Caco-2 (cell line): ENCODE results near the gene ENO3. TPM values are rescaled to one million over a fixed set of nuclear protein-coding genes. Genes with fewer than 3 reads are reported as not detected.

Experiments
- BruUV-seq: library from RNA; stranded (reverse); fragments of 400-500 nt; replicated peaks from 2 replicates; lab custom pipeline; 2021; lab: Mats Ljungman, UMichigan
- CTCF ChIA-PET: fragments of 300-600 bp; sonication (Branson Sonifier 250); formaldehyde crosslinking; loops from one replicate; lab custom pipeline; 2022; ENCODE audit warnings: antibody characterized with exemption; lab: Charles Lee
- POLR2A ChIA-PET: fragments of 300-600 bp; sonication (Branson Sonifier 250); formaldehyde crosslinking; loops from one replicate; lab custom pipeline; 2022; ENCODE audit warnings: antibody characterized with exemption; lab: Charles Lee
- DNase-seq, 2 experiments: peaks; one replicate each; pipeline versions ENCODE4 v3.0.0 to v3.0.0-alpha.2; 2020 to 2022
- H3K27me3 ChIP-seq: replicated peaks from 2 replicates; pipeline ENCODE4 v1.6.0; 2011; ENCODE audit warnings: low read length; ENCODE audit not compliant: control insufficient read depth, insufficient read depth
- H3K36me3 ChIP-seq: 2 replicates; pipeline ENCODE4 v1.5.1; 2011; ENCODE audit warnings: low read length; ENCODE audit not compliant: control insufficient read depth, insufficient read depth
- H3K4me1 ChIP-seq: fragments of 250-450 bp; sonication (Bioruptor Pico); 2 replicates; pipeline ENCODE4 v1.5.1; 2020; ENCODE audit warnings: mild to moderate bottlenecking
- H3K4me3 ChIP-seq: 2 replicates; pipeline ENCODE4 v1.5.1; 2011; ENCODE audit warnings: low read depth, mild to moderate bottlenecking, control low read depth, low read length
- H3K9me3 ChIP-seq: fragments of 250-450 bp; sonication (Bioruptor Pico); 2 replicates; pipeline ENCODE4 v1.5.1; 2020; ENCODE audit warnings: mild to moderate bottlenecking, moderate library complexity
- H3K27ac Mint-ChIP-seq: one replicate; pipeline ENCODE4 v1.8.0; 2022; ENCODE audit warnings: mixed read lengths; ENCODE audit not compliant: unreplicated experiment
- H3K27me3 Mint-ChIP-seq: one replicate; pipeline ENCODE4 v1.8.0; 2022; ENCODE audit warnings: mixed read lengths; ENCODE audit not compliant: insufficient read depth, unreplicated experiment
- H3K36me3 Mint-ChIP-seq: one replicate; pipeline ENCODE4 v1.8.0; 2022; ENCODE audit warnings: mild to moderate bottlenecking, mixed read lengths; ENCODE audit not compliant: insufficient read depth, unreplicated experiment
- H3K4me1 Mint-ChIP-seq: one replicate; pipeline ENCODE4 v1.8.0; 2022; ENCODE audit warnings: low read depth, mixed read lengths; ENCODE audit not compliant: unreplicated experiment
- H3K4me3 Mint-ChIP-seq: one replicate; pipeline ENCODE4 v1.8.0; 2022; ENCODE audit warnings: mild to moderate bottlenecking, moderate library complexity, mixed read lengths; ENCODE audit not compliant: unreplicated experiment
- H3K9me3 Mint-ChIP-seq: one replicate; pipeline ENCODE4 v1.8.0; 2022; ENCODE audit warnings: mixed read lengths; ENCODE audit not compliant: unreplicated experiment
- intact Hi-C: fragments of 100-400 bp; cut with micrococcal nuclease; formaldehyde crosslinking; loops from one replicate; pipeline ENCODE4 v1.10.0; 2022; ENCODE audit not compliant: unreplicated experiment
- total RNA-seq: library from RNA; stranded (reverse); gene quantifications from 2 replicates; pipeline ENCODE4 v1.2.3, GENCODE V29; 2022
- TF ChIP-seq, protein P1 (sequence below), 2 experiments: fragments of 200-600 bp in 1 of 2; IDR thresholded peaks; 1 replicate in 1 of 2; 2 replicates in 1 of 2; pipeline versions ENCODE4 v1.5.1 to v1.8.0; 2011 to 2022; ENCODE audit warnings: antibody characterized with exemption in 1 of 2, control low read depth in 1 of 2, inconsistent platforms in 1 of 2, low read depth in 1 of 2, low read length in 1 of 2, mild to moderate bottlenecking in 1 of 2, moderate library complexity in 1 of 2; ENCODE audit not compliant: insufficient read depth in 1 of 2, severe bottlenecking in 1 of 2, unreplicated experiment in 1 of 2

ENO3 gene
- total RNA-seq, 1 experiment from 2014 or later: 8.1 TPM

DNA sequence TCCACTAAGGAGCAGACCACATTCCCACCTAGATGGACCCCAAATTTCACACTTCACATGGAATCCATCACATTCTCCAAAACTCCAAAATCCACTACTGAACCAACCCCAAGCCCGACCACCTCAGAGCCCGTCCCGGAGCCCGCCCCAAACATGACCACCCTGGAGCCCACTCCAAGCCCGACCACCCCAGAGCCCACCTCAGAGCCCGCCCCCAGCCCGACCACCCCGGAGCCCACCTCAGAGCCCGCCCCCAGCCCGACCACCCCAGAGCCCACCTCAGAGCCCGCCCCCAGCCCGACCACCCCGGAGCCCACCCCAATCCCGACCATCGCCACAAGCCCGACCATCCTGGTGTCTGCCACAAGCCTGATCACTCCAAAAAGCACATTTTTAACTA is 17.3 kb upstream of the ENO3 start:
- Mint-ChIP-seq H3K36me3 (peaks cover 12% of the 10 kb centered on the region), H3K27ac (peak overlapping the region; percentile 64), H3K9me3 (no peaks in the 10 kb centered on the region), H3K4me3 (no peak overlapping the region), H3K4me1 (no peaks in the 10 kb centered on the region), H3K27me3 (no peaks in the 10 kb centered on the region)
- Histone ChIP-seq H3K9me3 (no peaks in the 10 kb centered on the region), H3K27me3 (no peaks in the 10 kb centered on the region), H3K36me3 (no peaks in the 10 kb centered on the region), H3K4me3 (no peak overlapping the region), H3K4me1 (no peaks in the 10 kb centered on the region)
- ChIA-PET CTCF (interaction anchor here (1.3 kb wide), 1 partner anchor 24 kb away, joined by 5 read pairs; no protein-coding TSS in a partner anchor), POLR2A (no interaction called here)
- no peak for DNase-seq
- no TSS peak for BruUV-seq
- intact Hi-C loops: no loop called here
- TF ChIP-seq, protein P1, sequence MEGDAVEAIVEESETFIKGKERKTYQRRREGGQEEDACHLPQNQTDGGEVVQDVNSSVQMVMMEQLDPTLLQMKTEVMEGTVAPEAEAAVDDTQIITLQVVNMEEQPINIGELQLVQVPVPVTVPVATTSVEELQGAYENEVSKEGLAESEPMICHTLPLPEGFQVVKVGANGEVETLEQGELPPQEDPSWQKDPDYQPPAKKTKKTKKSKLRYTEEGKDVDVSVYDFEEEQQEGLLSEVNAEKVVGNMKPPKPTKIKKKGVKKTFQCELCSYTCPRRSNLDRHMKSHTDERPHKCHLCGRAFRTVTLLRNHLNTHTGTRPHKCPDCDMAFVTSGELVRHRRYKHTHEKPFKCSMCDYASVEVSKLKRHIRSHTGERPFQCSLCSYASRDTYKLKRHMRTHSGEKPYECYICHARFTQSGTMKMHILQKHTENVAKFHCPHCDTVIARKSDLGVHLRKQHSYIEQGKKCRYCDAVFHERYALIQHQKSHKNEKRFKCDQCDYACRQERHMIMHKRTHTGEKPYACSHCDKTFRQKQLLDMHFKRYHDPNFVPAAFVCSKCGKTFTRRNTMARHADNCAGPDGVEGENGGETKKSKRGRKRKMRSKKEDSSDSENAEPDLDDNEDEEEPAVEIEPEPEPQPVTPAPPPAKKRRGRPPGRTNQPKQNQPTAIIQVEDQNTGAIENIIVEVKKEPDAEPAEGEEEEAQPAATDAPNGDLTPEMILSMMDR (IDR thresholded peaks at IDR 0.05; ENCODE audit: insufficient read depth in 1 of 2, low read depth in 1 of 2, low read length in 1 of 2, severe bottlenecking in 1 of 2, unreplicated experiment in 1 of 2): no peak

DNA sequence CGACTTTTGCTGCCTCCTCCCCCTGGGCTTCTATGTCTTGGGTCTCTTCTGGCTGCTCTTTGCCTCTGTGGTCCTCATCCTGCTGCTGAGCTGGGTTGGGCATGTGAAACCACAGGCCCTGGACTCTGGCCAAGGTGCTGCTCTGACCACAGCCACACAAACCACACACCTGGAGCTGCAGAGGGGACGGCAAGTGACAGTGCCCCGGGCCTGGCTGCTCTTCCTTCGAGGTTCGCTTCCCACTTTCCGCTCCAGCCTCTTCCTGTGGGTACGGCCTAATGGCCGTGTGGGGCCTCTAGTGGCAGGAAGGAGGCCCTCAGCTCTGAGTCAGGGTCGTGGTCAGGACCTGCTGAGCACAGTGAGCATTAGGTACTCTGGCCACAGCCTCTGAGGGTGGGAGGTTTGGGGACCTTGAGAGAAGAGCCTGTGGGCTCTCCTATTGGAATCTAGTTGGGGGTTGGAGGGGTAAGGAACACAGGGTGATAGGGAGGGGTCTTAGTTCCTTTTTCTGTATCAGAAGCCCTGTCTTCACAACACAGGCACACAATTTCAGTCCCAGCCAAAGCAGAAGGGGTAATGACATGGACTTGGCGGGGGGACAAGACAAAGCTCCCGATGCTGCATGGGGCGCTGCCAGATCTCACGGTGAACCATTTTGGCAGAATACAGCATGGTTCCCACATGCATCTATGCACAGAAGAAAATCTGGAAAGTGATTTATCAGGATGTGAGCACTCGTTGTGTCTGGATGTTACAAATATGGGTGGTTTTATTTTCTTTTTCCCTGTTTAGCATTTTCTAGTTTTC is 16.5 kb upstream of the ENO3 start:
- Mint-ChIP-seq H3K9me3 (no peaks in the 10 kb centered on the region), H3K4me1 (no peaks in the 10 kb centered on the region), H3K4me3 (no peak overlapping the region), H3K27ac (peak overlapping the region; percentile 64), H3K27me3 (no peaks in the 10 kb centered on the region), H3K36me3 (peaks cover 12% of the 10 kb centered on the region)
- no peaks in the 10 kb centered on the region for H3K9me3 ChIP-seq
- H3K4me3 ChIP-seq: no peak overlapping the region
- ChIA-PET CTCF (interaction anchor here (1.3 kb wide), 1 partner anchor 25 kb away, joined by 5 read pairs; no protein-coding TSS in a partner anchor), POLR2A (interaction anchor here (0.7 kb wide), 1 partner anchor 29 kb away, joined by 3 read pairs; no protein-coding TSS in a partner anchor)
- intact Hi-C loops: no loop called here
- TF ChIP-seq, protein P1 (IDR thresholded peaks at IDR 0.05; ENCODE audit: insufficient read depth in 1 of 2, low read depth in 1 of 2, low read length in 1 of 2, severe bottlenecking in 1 of 2, unreplicated experiment in 1 of 2): peak in 1 of 2 experiments; percentile 16
- no peaks in the 10 kb centered on the region for H3K36me3 ChIP-seq
- no peaks in the 10 kb centered on the region for H3K27me3 ChIP-seq
- H3K4me1 ChIP-seq: no peaks in the 10 kb centered on the region
- peak in 1 of 2 experiments; percentile 25 for DNase-seq
- BruUV-seq: no TSS peak

DNA sequence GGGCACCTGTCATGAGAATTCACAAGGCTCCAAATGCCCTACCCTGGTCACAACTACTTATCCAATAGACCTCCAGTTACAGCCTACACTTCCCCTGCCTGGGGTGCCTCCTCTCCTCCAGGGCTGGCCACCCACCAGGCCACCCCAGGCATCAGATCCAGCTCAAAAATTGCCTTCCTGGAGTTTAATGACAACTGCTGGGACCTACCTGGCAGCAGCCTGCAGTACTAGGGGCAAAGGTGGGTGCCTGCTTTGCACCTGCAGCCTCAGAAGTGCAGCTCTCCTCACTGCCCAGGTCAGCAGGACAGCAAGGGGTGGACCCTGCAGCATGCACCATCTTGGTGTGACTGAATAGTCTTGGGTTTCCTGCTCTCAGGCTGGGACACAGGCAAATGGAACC is 15.3 kb upstream of the ENO3 start:
- no peak overlapping the region for H3K27ac Mint-ChIP-seq
- POLR2A ChIA-PET: no interaction called here

More for the DNA sequence above, 15.3 kb upstream of the ENO3 start:
- CTCF ChIA-PET: no interaction called here
- Histone ChIP-seq H3K4me3 (no peak overlapping the region), H3K36me3 (no peaks in the 10 kb centered on the region), H3K4me1 (no peaks in the 10 kb centered on the region), H3K27me3 (no peaks in the 10 kb centered on the region), H3K9me3 (no peaks in the 10 kb centered on the region)
- intact Hi-C loops: no loop called here
- no peak for DNase-seq
- no peaks in the 10 kb centered on the region for H3K9me3 Mint-ChIP-seq
- peaks cover 19% of the 10 kb centered on the region for H3K36me3 Mint-ChIP-seq
- H3K4me3 Mint-ChIP-seq: no peak overlapping the region
- no TSS peak for BruUV-seq
- TF ChIP-seq, protein P1 (IDR thresholded peaks at IDR 0.05; ENCODE audit: insufficient read depth in 1 of 2, low read depth in 1 of 2, low read length in 1 of 2, severe bottlenecking in 1 of 2, unreplicated experiment in 1 of 2): no peak
- H3K4me1 Mint-ChIP-seq: no peaks in the 10 kb centered on the region
- no peaks in the 10 kb centered on the region for H3K27me3 Mint-ChIP-seq
